Hematopoietic multipotent progenitor cell treated with erythropoietin and hydrocortisone succinate and interleukin-3 and kit ligand, for 6 days (in vitro differentiated cells): ENCODE measurements around the gene DNAH17.
"Not testable (repeated sequence)": the region's sequence is repeated elsewhere in the genome, so short reads cannot be mapped to it uniquely, and the experiment has no call there.

Source experiments
- DNase-seq: peaks from one replicate; pipeline ENCODE4 v3.0.0-alpha.2; 2015

Gene DNAH17

GRCh38 chr17:78476149-78476548 is 101.0 kb downstream of the DNAH17 start:
- no peak for DNase-seq

DNA sequence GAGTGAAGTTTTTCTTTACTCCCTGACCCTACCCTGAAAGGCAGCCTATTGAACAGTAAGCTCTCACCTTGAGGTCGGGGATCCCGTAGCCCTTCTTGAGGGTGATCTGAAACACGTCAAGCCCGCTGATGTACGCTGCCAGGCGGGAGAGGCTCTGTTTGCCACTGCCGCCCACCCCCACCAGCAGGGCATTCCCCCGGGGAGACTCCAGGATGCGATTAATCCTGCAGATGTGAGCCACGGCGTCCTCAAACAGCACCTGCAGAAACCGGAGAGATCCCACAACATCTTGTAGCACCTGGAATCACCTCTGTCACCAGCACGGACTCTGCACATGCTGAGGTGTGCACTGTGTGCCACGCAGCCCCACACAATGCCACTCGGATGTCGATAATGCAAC is 102.0 kb downstream of the DNAH17 start:
- no peak for DNase-seq

DNA sequence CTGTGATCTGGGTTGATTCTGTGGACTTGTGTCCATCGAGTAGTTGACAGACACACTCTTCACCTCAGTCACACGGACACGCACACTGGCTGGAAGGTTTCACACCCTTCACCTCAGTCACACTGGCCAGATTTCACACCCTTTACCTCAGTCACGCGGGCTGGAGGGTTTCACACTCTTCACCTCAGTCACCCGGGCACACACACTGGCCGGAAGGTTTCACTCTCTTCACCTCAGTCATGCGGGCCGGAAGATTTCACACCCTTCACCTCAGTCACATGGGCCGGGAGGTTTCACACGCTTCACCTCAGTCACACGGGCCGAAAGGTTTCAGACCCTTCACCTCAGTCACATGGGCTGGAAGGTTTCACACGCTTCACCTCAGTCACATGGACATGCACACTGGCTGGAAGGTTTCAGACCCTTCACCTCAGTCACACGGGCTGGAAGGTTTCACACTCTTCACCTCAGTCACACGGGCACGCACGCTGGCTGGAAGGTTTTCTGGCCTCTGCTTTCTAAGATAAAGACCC is 102.5 kb downstream of the DNAH17 start:
- no peak for DNase-seq

- DNase-seq: no peak
These were observed 103.1 kb downstream of the DNAH17 start for GRCh38 chr17:78473951-78474613.

DNA sequence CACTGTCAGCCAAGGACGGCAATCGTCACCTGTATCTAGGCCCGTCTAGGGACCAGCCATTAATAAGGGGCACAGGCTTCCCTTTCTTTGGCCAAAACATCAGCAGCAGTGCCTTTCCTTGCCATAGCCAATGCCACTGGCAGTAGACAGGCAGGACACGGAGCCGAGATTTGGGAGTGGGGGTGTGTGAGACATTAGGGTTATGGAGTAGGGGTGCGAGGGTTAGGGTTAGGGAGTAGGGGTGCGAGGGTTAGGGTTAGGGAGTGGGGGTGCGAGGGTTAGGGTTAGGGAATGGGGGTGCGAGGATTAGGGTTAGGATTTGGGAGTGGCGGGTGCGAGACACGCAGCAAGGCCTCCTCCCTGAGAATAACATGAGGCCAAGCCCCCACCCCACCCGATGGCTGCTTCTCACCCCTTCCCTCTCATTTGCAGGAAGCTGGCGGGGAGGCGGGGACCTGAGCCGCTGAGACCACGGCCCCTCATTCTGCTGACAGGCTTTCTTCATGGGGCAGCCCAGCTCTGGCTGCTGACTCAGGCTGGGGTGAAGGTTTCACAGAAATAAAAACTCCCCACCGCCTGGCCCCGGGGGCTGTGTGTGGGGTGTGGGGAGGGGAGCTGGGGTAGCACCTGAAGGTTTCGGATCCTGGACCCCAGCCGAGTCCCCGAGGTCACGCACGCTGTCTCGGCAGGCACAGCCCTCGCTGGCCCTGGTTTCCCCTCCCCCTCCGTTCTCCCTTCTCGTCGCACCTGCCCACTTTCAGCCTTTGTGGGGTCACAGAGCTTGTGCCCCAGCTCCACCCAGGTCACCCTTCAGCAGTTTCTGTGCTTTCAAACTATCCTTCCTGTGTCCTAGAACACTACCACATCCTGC is 104.9 kb downstream of the DNAH17 start:
- DNase-seq: no peak

DNA sequence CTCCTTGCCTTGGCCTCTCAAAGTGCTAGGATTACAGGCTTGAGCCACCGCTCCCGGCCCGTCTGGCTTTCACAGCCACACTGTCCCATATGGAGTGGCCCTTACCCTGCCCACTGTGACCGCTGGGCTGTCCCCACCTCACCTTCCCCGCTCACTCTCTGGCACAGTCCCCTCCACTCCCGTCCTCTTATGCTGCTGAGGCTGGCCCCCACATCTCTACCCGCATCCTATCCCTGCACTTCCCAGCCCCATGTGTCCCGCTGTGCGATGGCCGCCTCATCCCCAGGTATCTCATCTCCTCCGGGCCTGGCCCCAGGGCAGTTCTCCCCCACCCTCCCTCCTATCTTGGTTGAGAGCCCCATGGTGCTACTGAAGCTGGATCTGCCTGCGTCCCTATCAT is 105.6 kb downstream of the DNAH17 start:
- no peak for DNase-seq

- no peak for DNase-seq
These were observed 107.8 kb downstream of the DNAH17 start for GRCh38 chr17:78469443-78469842.

GRCh38 chr17:78468366-78468765 is 108.8 kb downstream of the DNAH17 start:
- no peak for DNase-seq

DNA sequence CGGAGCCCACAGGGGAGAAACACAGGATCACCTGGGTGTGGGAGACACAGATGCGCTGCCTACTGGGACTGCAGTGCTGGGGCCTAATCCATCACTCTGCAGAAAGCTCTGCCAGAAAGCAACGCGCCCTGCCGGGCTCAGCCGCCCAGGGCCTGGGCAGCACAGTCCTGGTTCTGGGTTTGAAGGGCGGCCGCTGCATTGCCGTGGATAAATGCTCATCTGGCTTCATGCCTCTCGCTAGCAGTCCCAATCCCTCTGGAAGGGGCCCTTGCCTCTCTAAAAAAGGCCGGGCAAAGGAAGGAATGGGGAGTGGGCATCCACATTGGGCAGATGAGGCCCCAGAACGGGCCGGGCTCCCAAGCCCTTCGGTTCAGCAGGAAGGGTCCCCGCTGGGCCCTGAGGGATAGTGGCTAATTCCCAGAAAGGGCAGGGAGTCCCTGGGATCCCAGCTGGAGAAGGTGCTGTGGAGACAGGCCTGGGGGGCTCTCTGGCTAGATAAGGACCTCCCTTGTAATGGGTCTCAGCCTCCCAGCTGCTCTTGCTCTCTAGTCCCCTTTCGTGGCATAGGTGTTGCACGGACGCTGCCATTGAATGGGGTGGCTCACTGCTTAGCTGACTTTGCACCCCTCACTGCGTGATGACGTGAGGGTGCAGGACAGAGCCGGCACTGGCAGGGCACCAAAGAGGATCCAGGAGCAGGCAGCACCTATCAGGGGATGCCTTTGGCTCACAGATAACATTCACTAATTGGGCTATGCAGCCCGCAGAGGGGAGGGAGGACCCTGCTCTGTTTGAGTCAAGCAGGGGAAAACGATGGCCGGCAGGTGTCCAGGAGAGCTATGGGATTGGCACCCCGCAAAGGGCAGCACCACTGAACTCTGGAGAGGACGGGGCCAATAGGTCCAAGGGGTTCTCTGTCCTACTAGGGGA is 110.1 kb downstream of the DNAH17 start:
- no peak for DNase-seq

- not testable (repeated sequence) for DNase-seq
These were observed 110.9 kb downstream of the DNAH17 start for GRCh38 chr17:78466109-78466785.

- DNase-seq: no peak
These were observed 115.0 kb downstream of the DNAH17 start for GRCh38 chr17:78462148-78462547.

DNA sequence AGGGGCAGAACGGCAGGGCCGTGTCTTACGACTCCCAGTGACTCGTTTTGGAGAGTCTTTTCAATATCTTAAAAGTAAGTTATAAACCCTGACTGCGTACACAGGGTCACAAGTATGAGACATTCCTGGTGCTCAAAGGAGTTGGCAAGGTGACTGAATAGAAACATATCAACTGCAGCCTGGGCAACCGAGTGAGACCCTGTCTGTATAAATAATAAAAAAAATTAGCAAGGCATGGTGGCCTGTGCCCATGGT is 115.5 kb downstream of the DNAH17 start:
- no peak for DNase-seq

- no peak for DNase-seq
These were observed 116.0 kb downstream of the DNAH17 start for GRCh38 chr17:78460951-78461798.

DNA sequence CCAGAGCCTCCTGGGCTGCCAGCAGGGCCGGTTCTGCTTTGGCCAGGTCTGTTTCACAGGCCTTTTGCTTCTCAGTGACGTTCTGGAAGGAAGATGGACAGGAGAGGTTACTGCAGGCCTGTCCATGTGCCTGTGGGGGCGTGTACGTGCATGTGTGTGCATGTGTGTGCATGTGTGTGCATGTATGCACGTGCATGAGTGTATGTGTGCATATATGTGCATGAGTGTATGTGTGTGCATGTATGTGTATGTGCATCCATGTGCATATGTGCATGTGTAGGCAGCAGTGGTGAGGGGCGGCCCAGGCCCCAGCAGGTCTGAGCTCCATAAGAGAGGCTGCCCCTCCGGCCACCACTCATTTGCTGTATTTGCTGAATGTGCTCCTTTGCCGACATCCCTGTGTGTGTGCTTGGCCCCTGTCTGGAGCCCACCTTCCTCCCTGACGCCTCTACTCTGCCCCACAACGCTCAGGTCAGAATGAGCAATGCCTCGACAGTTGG is 117.0 kb downstream of the DNAH17 start:
- DNase-seq: no peak

GRCh38 chr17:78459696-78460095 is 117.5 kb downstream of the DNAH17 start:
- no peak for DNase-seq

- DNase-seq: no peak
These were observed 118.4 kb downstream of the DNAH17 start for GRCh38 chr17:78458736-78459335.

GRCh38 chr17:78458091-78458490 is 119.1 kb downstream of the DNAH17 start:
- no peak for DNase-seq

- DNase-seq: no peak
These were observed 122.8 kb downstream of the DNAH17 start for GRCh38 chr17:78454346-78454745.

DNA sequence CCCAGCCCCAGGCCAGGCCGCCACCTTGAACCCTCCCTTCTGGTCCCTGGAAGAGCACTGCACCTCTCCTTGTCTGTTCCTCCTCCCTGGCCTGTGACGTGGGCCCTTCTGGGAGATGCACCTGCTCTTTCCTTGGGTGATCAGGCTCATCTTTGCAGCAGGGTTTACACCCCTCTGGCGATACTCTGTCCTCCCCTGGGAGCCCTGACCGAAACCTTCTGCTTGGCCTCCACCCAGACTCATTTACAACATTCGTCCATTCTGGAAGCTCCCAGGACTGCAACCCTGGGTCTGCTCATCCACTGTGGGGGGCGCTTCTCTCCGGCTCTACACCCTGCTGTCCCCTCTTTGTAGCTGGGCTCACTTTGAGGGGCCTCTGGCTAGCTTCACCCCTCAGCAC is 125.4 kb downstream of the DNAH17 start:
- no peak for DNase-seq

- no peak for DNase-seq
These were observed 126.4 kb downstream of the DNAH17 start for GRCh38 chr17:78450696-78451345.
